Right forelimb (tissue), 1 donor: ENCODE data around the gene TRIM24.

Source experiments
- DNase-seq: peaks from one replicate; pipeline ENCODE4 v3.0.0-alpha.2; 2018

TRIM24 gene

GRCh38 chr7:138630059-138630610, 170.1 kb downstream of the TRIM24 start:
- DNase-seq, result no peak

DNA sequence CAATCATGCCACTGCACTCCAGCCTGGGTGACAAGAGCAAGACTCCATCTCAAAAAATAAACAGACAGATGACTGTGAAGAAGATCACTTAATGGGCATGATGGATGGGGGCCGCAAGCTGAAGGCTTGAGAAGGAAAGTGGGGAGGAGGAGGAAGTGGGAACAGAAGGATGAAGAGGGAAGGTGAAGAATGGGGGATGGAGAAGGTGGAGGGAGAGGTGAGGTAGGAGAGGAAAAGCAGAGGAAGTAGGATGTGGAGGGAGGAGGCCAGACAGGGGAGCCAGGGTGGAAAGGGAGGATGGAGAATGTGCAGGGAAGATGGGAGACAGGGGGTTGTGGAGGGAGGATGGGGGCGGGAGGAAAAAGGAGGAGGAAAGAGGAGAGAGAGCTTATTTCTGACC, 172.3 kb downstream of the TRIM24 start:
- DNase-seq, result no peak

DNA sequence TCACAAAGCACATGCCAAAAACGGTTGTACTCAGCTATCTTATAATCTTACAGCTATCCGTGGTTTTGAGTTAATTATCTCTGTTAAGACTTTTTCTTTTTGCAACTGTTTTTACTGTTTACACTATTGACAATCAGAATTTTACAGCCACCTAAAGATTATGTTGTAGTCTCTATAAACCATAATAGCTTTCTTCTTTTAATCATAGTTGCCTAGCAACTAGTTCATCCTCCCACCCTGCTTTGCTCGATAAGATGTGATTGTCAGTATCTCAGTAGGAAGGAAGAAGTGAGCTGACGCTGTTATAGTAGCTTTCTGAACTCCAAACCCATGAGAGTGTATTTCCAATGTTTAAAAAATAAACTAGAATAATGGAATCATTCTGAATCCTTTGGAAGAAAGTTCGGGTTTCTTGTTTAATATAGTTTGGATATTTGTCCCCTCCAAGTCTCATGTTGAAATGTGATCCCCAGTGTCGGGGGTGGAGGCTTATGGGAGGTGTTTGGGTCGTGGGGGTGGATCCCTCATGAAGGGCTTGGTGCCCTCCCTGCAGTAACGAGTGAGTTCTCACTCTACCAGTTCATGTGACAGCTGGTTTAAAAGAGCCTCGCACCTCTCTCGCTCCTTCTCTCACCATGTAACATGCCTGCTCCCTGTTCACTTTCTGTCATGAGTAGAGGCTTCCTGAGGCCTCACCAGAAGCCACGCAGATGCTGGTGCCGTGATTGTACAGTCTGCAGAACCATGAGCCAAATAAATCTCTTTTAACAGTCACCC, 173.0 kb downstream of the TRIM24 start:
- DNase-seq, result no peak
